A549 (cell line): ENCODE results near the gene SLC16A8.

Source experiments
- CHD2 ChIP-seq: fragments of 150-350 bp; IDR thresholded peaks from 2 replicates; pipeline ENCODE4 v1.6.1; 2014; ENCODE audit warnings: low read length; ENCODE audit not compliant: partially characterized antibody
- EHMT2 ChIP-seq: fragments of 200-600 bp; sonication (generic); IDR thresholded peaks from 2 replicates; pipeline ENCODE4 v1.6.1; 2016; ENCODE audit warnings: antibody characterized with exemption, low read depth, mild to moderate bottlenecking, moderate library complexity
- EP300 ChIP-seq, 2 experiments: fragments of >200 bp; sonication (Bioruptor Twin); formaldehyde crosslinking; IDR thresholded peaks; 2 replicates in 1 of 2; 3 replicates in 1 of 2; pipeline ENCODE4 v1.6.1; 2016 to 2017
- HOXB13 ChIP-seq: fragments of 250-450 bp; sonication (Bioruptor Pico); IDR thresholded peaks from 2 replicates; pipeline ENCODE4 v1.5.0; 2020; ENCODE audit warnings: low read depth, mild to moderate bottlenecking, moderate library complexity
- HOXB5 ChIP-seq: fragments of 250-450 bp; sonication (Bioruptor Pico); IDR thresholded peaks from 2 replicates; pipeline ENCODE4 v1.5.0; 2020; ENCODE audit warnings: mild to moderate bottlenecking, moderate library complexity
- NR3C1 ChIP-seq: fragments of >200 bp; sonication (Bioruptor Twin); formaldehyde crosslinking; IDR thresholded peaks from 3 replicates; pipeline ENCODE4 v1.6.1; 2017
- POLR2A ChIP-seq: IDR thresholded peaks from 2 replicates; pipeline ENCODE4 v1.6.1; 2012; ENCODE audit warnings: mild to moderate bottlenecking, low read length
- RAD21 ChIP-seq, 2 experiments: fragments of >200 bp in 1 of 2; sonication (Bioruptor Twin) in 1 of 2; formaldehyde crosslinking in 1 of 2; IDR thresholded peaks in 1 of 2; conservative IDR thresholded peaks in 1 of 2; 2 replicates in 1 of 2; 3 replicates in 1 of 2; pipeline ENCODE4 v1.6.1; 2012 to 2018; ENCODE audit warnings: inconsistent platforms in 1 of 2
- RCOR1 ChIP-seq: fragments of 150-350 bp; IDR thresholded peaks from 2 replicates; pipeline ENCODE4 v1.6.1; 2014; ENCODE audit warnings: antibody characterized with exemption, low read length, low read depth
- RFX5 ChIP-seq: fragments of 450-650 bp; IDR thresholded peaks from 2 replicates; pipeline ENCODE4 v1.7.1; 2014; ENCODE audit warnings: antibody characterized with exemption, mild to moderate bottlenecking, moderate library complexity
- TF ChIP-seq, protein P1 (sequence below): fragments of 450-650 bp; IDR thresholded peaks from 2 replicates; pipeline ENCODE4 v1.6.1; 2014; ENCODE audit warnings: antibody characterized with exemption
- TF ChIP-seq, protein P2 (sequence below): fragments of >200 bp; sonication (Bioruptor Twin); formaldehyde crosslinking; IDR thresholded peaks from 3 replicates; pipeline ENCODE4 v1.5.1; 2016

DNA sequence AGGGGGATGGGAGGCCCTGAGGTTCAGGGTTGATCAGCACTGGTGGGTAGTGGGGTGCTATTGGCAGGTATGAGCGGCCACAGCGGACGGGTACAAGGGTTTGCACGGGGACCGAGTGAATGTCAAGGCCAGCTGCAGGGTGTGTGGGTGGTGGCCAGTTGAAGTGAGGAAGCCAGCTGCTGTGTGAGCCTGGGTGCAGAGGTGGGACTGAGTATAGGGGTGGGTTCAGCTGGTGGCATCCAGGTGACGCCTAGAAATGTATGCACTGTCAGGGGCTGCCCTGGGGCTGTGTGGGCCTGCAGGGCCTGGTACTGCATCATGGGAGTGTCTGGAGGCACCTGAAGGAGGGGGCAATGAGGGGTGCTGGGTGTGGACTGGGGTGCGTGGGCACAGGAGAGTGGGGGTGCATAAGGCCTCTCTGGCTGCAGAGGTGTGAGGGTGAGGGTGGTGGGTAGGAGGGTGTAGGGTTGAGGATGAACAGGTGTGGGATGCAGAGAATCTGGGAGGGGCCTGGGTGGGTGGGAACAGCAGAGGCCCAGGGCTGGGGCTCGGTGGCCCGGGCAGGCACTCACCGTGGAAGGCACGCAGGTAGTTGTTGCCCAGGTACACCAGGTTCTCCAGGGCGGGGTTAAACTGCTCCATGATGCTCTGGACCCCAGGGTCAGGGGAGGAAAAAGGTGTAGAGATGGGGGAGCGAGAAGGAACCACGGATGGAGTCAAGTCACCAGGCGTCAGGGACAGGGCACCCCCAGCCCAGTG lies 24.8 kb upstream of the SLC16A8 start:
- TF ChIP-seq, protein P1, sequence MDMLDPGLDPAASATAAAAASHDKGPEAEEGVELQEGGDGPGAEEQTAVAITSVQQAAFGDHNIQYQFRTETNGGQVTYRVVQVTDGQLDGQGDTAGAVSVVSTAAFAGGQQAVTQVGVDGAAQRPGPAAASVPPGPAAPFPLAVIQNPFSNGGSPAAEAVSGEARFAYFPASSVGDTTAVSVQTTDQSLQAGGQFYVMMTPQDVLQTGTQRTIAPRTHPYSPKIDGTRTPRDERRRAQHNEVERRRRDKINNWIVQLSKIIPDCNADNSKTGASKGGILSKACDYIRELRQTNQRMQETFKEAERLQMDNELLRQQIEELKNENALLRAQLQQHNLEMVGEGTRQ = no peak
- TF ChIP-seq, protein P2, sequence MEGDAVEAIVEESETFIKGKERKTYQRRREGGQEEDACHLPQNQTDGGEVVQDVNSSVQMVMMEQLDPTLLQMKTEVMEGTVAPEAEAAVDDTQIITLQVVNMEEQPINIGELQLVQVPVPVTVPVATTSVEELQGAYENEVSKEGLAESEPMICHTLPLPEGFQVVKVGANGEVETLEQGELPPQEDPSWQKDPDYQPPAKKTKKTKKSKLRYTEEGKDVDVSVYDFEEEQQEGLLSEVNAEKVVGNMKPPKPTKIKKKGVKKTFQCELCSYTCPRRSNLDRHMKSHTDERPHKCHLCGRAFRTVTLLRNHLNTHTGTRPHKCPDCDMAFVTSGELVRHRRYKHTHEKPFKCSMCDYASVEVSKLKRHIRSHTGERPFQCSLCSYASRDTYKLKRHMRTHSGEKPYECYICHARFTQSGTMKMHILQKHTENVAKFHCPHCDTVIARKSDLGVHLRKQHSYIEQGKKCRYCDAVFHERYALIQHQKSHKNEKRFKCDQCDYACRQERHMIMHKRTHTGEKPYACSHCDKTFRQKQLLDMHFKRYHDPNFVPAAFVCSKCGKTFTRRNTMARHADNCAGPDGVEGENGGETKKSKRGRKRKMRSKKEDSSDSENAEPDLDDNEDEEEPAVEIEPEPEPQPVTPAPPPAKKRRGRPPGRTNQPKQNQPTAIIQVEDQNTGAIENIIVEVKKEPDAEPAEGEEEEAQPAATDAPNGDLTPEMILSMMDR = no peak
- no peak for TF ChIP-seq HOXB13
- TF ChIP-seq POLR2A = no peak
- no peak for TF ChIP-seq RCOR1
- TF ChIP-seq EP300 (IDR thresholded peaks at IDR 0.05) = no peak
- no peak for TF ChIP-seq RFX5
- no peak for TF ChIP-seq RAD21 (conservative IDR thresholded peaks at IDR 0.05 in 1 of 2, IDR thresholded peaks at IDR 0.05 in 1 of 2)
- TF ChIP-seq NR3C1 = no peak
- no peak for TF ChIP-seq EHMT2
- TF ChIP-seq CHD2 = no peak
- TF ChIP-seq HOXB5 = no peak
